Raji (cell line): ENCODE data around the gene FFAR1.

ENCODE experiments used
- POLR2A ChIP-seq: IDR thresholded peaks from 2 replicates; pipeline ENCODE4 v1.6.1; 2011; ENCODE audit warnings: low read depth, low read length, control low read depth; ENCODE audit not compliant: insufficient read depth

Gene FFAR1

GRCh38 chr19:35348911-35349611, 1.4 kb downstream of the FFAR1 start:
- peak; percentile 35 for TF ChIP-seq POLR2A

- TF ChIP-seq POLR2A, result no peak
Measured at GRCh38 chr19:35349614-35350521, 2.2 kb downstream of the FFAR1 start.

GRCh38 chr19:35350591-35350990, 2.9 kb downstream of the FFAR1 start:
- TF ChIP-seq POLR2A, result no peak

- TF ChIP-seq POLR2A, result no peak
Measured at GRCh38 chr19:35351411-35352176, 3.9 kb downstream of the FFAR1 start.

- TF ChIP-seq POLR2A, result no peak
Measured at GRCh38 chr19:35352177-35352447, 4.4 kb downstream of the FFAR1 start.

- TF ChIP-seq POLR2A, result no peak
Measured at GRCh38 chr19:35352448-35353304, 5.0 kb downstream of the FFAR1 start.

GRCh38 chr19:35353635-35354034, 5.9 kb downstream of the FFAR1 start:
- TF ChIP-seq POLR2A, result no peak

- no peak for TF ChIP-seq POLR2A
Measured at GRCh38 chr19:35354898-35355297, 7.2 kb downstream of the FFAR1 start.

GRCh38 chr19:35355791-35356460, 8.2 kb downstream of the FFAR1 start:
- no peak for TF ChIP-seq POLR2A

GRCh38 chr19:35357867-35358573, 10.3 kb downstream of the FFAR1 start, which contains the start of gene FFAR3:
Gene FFAR3 (plus strand): TSS chr19:35358460. CDS start chr19:35358891, 431 bp downstream.
- TF ChIP-seq POLR2A, result no peak

GRCh38 chr19:35360880-35361420, 13.2 kb downstream of the FFAR1 start:
- no peak for TF ChIP-seq POLR2A

GRCh38 chr19:35362261-35363000, 14.7 kb downstream of the FFAR1 start:
- TF ChIP-seq POLR2A, result no peak
